GM12874 (cell line): ENCODE measurements around the gene TINCR.

ENCODE experiments used
- TF ChIP-seq, protein P1 (sequence below): IDR thresholded peaks from 2 replicates; pipeline ENCODE4 v1.5.1; 2011; ENCODE audit warnings: low read depth, mild to moderate bottlenecking, control low read depth, low read length, moderate library complexity; ENCODE audit not compliant: insufficient read depth

TINCR gene

DNA sequence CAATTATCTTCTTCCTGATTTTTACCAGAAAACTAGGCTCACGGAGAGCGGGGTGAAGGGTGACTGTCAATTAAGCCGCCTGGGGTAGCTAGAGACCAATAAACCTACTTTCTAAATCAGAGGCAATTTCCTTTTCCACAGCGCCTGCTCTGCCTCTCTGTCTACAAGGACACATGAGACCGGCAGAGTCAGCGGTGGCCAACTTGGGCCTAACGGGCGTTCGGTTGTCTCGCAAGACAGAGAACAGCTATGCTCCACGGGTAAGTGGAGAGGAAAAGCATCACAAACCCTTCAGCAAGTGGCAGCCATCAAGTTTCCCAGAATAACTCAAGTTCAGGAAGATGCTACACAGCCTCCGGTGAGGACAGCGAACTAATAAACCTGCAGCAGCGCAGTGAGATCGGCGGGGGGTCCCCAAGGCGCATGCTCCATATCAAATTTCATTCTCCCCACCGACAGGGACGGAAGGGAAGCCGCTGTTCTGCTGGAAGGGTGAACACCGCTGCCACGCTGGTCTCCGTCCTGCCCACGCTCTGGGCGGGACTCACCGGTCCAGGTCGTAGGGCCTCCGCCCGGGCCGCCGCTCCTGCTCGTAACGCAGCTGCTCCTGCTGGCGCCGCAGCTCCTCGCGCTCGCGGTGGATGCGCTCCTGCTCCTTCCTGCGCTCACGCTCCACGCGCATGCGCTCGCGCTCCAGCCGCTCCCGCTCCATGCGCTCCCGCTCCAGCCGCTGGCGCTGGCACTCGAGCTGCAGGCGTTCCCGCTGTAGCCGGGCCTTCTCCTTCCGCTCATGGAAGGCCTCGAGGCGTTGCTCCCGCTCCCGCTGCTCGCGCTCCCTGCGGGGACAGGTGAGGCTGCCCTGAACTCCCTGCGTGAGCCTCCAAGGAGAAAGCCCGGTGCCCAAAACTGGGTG lies 25.8 kb upstream of the TINCR start:
- TF ChIP-seq, protein P1, sequence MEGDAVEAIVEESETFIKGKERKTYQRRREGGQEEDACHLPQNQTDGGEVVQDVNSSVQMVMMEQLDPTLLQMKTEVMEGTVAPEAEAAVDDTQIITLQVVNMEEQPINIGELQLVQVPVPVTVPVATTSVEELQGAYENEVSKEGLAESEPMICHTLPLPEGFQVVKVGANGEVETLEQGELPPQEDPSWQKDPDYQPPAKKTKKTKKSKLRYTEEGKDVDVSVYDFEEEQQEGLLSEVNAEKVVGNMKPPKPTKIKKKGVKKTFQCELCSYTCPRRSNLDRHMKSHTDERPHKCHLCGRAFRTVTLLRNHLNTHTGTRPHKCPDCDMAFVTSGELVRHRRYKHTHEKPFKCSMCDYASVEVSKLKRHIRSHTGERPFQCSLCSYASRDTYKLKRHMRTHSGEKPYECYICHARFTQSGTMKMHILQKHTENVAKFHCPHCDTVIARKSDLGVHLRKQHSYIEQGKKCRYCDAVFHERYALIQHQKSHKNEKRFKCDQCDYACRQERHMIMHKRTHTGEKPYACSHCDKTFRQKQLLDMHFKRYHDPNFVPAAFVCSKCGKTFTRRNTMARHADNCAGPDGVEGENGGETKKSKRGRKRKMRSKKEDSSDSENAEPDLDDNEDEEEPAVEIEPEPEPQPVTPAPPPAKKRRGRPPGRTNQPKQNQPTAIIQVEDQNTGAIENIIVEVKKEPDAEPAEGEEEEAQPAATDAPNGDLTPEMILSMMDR: no peak

DNA sequence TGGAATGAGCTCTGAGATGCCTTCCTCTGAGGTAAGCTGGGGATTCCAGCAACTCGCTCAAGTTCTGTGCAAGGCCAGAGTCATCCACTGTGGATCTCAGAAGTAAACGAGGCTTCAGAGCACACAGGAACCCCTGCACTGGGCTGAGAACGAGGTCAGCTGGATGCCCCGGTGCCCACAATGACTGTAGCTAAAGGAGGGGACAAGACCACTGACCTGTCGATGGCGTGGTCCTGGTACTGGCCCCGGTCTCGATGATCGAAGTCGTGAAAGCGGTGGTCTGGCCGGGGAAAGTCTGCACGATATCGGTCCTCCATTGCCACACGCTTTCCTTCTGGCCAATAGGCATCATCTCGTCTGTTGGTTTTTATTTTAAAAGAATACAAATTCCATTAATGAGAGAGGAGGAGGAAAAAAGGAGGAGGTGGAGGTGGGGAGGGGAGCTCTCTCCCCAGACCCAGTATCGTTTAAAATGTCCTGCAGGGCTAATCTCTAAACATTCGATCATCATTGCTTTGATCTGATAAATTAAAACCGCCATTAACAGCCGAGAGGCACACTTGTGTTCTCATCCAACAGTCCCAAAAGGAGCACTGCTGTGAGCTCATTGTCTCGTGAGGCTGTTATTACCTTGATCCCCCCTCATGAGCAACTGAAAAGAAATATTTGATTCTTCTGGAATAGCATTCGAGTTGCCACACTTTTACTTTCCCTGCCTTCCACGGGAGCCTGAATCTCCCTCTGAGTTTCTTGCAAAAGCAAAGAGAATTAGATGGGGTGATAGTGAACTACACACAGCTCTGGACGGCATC lies 25.0 kb upstream of the TINCR start:
- TF ChIP-seq, protein P1: no peak

DNA sequence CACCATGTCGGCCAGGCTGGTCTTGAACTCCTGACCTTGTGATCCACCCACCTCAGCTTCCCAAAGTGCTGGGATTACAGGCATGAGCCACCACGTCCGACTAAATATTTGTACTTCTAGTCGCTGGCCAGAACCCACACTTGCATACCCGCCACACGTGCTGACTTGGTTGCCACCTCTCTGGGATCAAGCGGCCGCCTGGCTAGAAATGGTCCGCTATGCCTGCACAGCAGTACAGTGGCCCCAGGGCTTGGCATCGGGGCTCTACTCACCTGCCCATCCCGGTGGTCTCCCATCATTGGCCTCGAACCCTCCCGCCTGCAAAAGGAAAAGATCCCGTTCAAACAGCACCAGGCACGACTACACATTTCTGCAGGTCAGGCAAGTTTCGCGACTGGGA lies 23.7 kb upstream of the TINCR start:
- TF ChIP-seq, protein P1: no peak

DNA sequence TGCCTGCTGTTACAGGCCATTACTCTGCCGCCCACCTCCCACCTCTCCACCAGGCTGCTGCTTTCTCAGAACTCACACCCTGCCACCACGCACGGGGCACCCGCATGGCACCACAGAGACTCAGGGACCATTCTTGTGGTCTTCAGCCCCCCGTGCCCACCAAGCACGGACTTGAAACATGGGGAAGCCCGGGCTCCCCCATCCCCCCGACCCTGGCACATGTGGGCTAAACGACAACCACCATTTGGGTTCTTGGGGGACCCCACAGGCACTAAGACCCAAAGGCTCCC lies 23.1 kb upstream of the TINCR start:
- TF ChIP-seq, protein P1: no peak

DNA sequence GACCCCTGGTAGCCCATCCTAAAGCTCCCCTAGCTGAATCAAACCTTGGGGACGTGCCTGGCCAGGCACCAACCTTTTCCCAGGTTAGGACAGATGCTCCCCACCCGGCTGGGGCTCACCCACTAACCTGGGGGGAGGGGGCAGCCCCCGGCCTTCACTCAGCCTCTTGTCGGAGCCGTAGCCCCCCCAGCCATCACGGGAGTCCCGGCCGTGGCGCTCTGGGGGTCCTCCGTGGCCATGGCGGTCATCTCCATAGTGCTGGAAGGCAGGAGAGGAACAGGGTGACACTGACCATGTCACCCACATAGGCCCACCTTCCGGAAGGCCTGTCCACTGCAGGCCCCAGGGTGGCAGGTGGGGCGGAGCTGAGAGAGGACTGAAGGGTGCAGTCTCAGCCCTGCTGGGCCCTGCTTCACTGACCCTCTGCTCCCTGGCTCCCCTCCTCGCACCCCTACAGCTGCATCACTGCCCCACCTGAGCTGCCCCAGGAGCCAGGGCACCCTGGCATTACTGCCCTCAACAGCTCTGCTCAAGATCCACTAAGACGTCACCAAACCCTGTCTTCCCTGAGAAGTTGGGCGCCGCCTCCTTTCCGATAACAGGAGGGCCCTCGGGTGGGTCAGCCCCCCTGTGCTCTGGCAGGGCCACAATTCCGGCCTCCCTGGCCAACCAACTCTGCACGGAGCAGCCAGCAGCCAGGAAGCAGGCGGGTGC lies 22.6 kb upstream of the TINCR start:
- TF ChIP-seq, protein P1: no peak

DNA sequence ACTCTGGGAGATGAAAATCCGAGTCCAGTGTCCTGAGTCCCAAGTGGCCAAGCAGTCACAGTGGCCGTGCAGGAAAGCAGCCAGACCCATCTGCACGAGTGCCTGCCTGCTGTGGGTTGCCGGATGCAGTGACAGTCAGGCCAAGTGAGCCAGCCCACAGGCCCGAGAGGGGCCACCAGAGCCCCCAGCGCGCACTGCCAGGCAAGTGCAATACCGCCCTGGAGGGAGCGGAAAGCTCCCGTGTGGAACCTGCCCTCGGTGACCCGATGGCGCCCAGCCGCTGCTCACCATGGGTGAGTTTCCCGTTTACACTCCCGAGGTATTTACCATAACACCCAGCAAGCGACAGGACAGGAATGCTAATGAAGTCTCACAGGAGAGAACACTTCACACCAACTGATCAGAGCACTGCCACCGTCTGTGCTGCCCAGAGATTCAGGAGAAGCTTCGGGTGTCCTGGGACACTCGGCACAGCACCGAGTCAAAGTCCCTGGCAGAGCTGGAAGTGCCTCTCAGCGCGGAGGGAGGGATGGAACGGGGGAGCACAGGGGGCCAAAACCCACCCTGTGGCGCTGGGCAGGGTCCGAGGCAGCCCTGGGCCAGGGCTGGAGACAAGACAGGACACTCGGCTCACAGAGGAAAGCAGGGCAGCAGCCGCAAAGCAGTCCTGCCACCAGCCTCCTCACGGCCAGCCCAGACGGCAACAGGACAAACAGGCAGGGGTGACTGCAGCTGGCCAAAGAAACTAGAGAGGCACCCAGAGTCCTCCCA lies 21.3 kb upstream of the TINCR start:
- TF ChIP-seq, protein P1: no peak
